ENCODE data around the gene FBP2. TPM values are rescaled to one million over a fixed set of nuclear protein-coding genes. Genes with fewer than 3 reads are reported as not detected.

The FBP2 gene
- total and polyA plus RNA-seq, 2 of the 4 experiments (the other 2 are of a cell fraction): not detected

DNA sequence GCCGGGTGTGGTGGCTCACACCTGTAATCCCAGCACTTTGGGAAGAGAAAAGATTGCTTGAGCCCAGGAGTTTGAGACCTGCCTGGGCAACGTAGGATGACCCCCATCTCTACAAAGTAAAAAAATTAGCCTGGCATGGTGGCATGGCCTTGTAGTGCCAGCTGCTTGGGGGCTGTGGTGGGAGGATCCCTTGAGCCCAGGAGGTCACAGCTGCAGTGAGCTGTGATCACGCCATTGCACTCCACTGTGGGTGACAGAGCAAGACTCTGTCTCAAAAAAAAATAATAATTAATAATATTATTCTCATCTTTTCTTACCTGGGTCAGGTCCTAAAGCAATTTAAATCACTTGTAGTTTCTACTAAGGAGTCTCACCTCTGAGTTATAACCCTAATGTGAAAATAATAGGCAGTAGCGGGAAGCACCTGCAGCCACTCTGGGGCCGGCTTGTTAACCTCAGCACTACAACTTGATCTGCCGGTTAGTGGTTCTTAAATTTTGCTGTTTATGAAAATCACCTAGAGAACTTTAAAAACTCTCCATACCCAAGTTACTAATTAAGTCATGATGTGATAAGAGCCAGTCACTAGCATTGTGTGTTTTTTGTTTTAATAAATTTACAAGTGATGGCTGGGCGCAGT, 68.1 kb downstream of the FBP2 start:
- no TSS peak for BruUV-seq (replicated peaks)
- no peaks in the 10 kb centered on the region for H3K27me3 ChIP-seq (ENCODE audit: control insufficient read depth, insufficient read depth, low read length)
- no peaks in the 10 kb centered on the region for H3K79me1 ChIP-seq (ENCODE audit: low read depth in 1 of 2, low read length in 2 of 2)
- H4K20me1 ChIP-seq (ENCODE audit: insufficient read depth, low read length): no peaks in the 10 kb centered on the region
- ChIA-PET POLR2A (ENCODE audit: unreplicated experiment) (no interaction called here), CTCF (interaction anchor here (1.0 kb wide), 1 partner anchor 9 kb away, joined by 3 read pairs; no protein-coding TSS in a partner anchor)
- H2BK20ac ChIP-seq (ENCODE audit: low read depth, low read length): no peak overlapping the region
- no peak overlapping the region for H3K27ac ChIP-seq (ENCODE audit: insufficient read depth, low read length)
- dilution Hi-C loops (cut with HindIII; ENCODE audit: low sequenced_read_pairs, unreplicated experiment) (no loop called here), intact Hi-C loops (cut with micrococcal nuclease) (no loop called here), in situ Hi-C loops (cut with MboI; ENCODE audit: low sequenced_read_pairs) (no loop called here)
- H2AFZ ChIP-seq (replicated peaks; ENCODE audit: low read length, poor library complexity): no peak overlapping the region
- H2BK120ac ChIP-seq (ENCODE audit: low read depth, low read length): no peak overlapping the region
- H2BK15ac ChIP-seq (ENCODE audit: low read depth, low read length): no peak overlapping the region
- H3K4me3 ChIP-seq (ENCODE audit: insufficient read depth, low read depth, low read length): no peak overlapping the region
- H4K5ac ChIP-seq (ENCODE audit: low read depth, low read length): no peak overlapping the region
- H3K4me2 ChIP-seq (ENCODE audit: low read depth, low read length): no peak overlapping the region
- no peak overlapping the region for H3K14ac ChIP-seq (replicated peaks; ENCODE audit: low read depth, low read length)
- H3K18ac ChIP-seq (ENCODE audit: low read depth, low read length): no peak overlapping the region
- no peak for ATAC-seq (ENCODE audit: low read depth)
- no peak overlapping the region for H2BK5ac ChIP-seq (ENCODE audit: low read depth, low read length, poor library complexity, severe bottlenecking)
- no peak overlapping the region for H2AK9ac ChIP-seq (replicated peaks; ENCODE audit: low read depth, low read length, poor library complexity)
- no peak overlapping the region for H4K8ac ChIP-seq (ENCODE audit: low read depth in 2 of 2, low read length in 2 of 2)
- H3K36me3 ChIP-seq (ENCODE audit: control insufficient read depth, insufficient read depth, low read length): no peaks in the 10 kb centered on the region
- H3K9me3 ChIP-seq (ENCODE audit: control insufficient read depth, insufficient read depth, low read length): no peaks in the 10 kb centered on the region
- H3K9me1 ChIP-seq (ENCODE audit: insufficient read depth, low read length): no peaks in the 10 kb centered on the region
- no peaks in the 10 kb centered on the region for H3K4me1 ChIP-seq (ENCODE audit: control insufficient read depth, insufficient read depth, low read length)
- H3K4ac ChIP-seq (ENCODE audit: low read depth, low read length): no peak overlapping the region
- no peak overlapping the region for H3K9ac ChIP-seq (ENCODE audit: low read depth, low read length)
- no peak for DNase-seq
- no peak overlapping the region for H4K91ac ChIP-seq (ENCODE audit: insufficient read depth, low read depth, low read length)
- no peak overlapping the region for H2AK5ac ChIP-seq (ENCODE audit: low read depth, low read length)
- WGBS, 2 experiments (ENCODE audit: extremely low coverage in 2 of 2, insufficient read length in 1 of 2): no CpG with 5 or more reads among the region's 7 CpGs
- TF ChIP-seq MXI1 (IDR thresholded peaks at IDR 0.05; ENCODE audit: borderline replicate concordance, low read depth, low read length): no peak
- TF ChIP-seq RCOR1 (IDR thresholded peaks at IDR 0.05; ENCODE audit: insufficient replicate concordance, low read length): no peak
- no peak for TF ChIP-seq SMC3 (IDR thresholded peaks at IDR 0.05; ENCODE audit: low read depth, low read length)
- TF ChIP-seq MAFK (IDR thresholded peaks at IDR 0.05; ENCODE audit: low read depth, low read length): no peak
- TF ChIP-seq RAD21 (IDR thresholded peaks at IDR 0.05; ENCODE audit: low read length): no peak
- no peak for TF ChIP-seq POLR2A (IDR thresholded peaks at IDR 0.05; ENCODE audit: low read depth, low read length)
- TF ChIP-seq, protein P1, sequence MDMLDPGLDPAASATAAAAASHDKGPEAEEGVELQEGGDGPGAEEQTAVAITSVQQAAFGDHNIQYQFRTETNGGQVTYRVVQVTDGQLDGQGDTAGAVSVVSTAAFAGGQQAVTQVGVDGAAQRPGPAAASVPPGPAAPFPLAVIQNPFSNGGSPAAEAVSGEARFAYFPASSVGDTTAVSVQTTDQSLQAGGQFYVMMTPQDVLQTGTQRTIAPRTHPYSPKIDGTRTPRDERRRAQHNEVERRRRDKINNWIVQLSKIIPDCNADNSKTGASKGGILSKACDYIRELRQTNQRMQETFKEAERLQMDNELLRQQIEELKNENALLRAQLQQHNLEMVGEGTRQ (IDR thresholded peaks at IDR 0.05; ENCODE audit: low read depth, low read length): no peak
- TF ChIP-seq CEBPB (IDR thresholded peaks at IDR 0.05; ENCODE audit: low read depth, low read length): no peak
- no peak for TF ChIP-seq NFE2L2 (IDR thresholded peaks at IDR 0.05; ENCODE audit: low read depth, low read length)
- no peak overlapping the region for H3K56ac ChIP-seq (ENCODE audit: extremely low read depth, insufficient read depth, low read length)
- no peak overlapping the region for H3K23ac ChIP-seq (ENCODE audit: low read depth, low read length)

Data from IMR-90 (cell line).